ENCODE results near the gene MIGA2. TPM values are rescaled to one million over a fixed set of nuclear protein-coding genes. Genes with fewer than 3 reads are reported as not detected.

The MIGA2 gene
- total RNA-seq, 1 donor from 2014 or later, result 40.2 TPM

DNA sequence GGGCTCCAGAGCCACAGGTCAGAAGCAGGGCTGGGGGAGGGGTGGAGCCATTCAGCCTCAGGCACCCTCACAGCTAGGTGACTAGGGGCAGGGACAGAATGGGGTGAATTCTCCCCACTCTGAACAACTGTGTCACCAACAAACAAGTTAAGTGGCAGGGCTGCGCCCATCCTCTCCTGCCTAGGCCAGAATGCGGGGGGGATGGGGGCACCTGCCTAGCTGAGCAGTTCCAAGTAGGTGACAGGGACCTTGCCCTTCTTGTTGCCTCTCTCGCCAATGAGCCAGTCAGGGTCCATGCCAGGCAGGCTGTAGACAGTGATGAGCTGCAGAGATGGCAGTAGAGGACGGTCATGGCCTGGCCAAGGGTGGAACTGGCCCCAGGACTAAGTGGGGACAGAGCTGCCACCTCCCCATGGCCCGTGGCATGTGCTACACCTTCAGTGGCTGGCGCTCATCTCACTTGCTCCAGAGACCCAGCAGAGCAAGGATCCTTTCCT, 27.9 kb upstream of the MIGA2 start:
- Mint-ChIP-seq H3K4me3 (ENCODE audit: unreplicated experiment) (no peak overlapping the region), H3K36me3 (ENCODE audit: unreplicated experiment) (no peaks in the 10 kb centered on the region), H3K27me3 (ENCODE audit: unreplicated experiment) (peaks cover 15% of the 10 kb centered on the region), H3K9me3 (ENCODE audit: unreplicated experiment) (peaks cover 18% of the 10 kb centered on the region), H3K27ac (ENCODE audit: unreplicated experiment) (no peak overlapping the region), H3K4me1 (ENCODE audit: low read depth, unreplicated experiment) (peaks cover 39% of the 10 kb centered on the region)
- TF ChIP-seq, protein P1, sequence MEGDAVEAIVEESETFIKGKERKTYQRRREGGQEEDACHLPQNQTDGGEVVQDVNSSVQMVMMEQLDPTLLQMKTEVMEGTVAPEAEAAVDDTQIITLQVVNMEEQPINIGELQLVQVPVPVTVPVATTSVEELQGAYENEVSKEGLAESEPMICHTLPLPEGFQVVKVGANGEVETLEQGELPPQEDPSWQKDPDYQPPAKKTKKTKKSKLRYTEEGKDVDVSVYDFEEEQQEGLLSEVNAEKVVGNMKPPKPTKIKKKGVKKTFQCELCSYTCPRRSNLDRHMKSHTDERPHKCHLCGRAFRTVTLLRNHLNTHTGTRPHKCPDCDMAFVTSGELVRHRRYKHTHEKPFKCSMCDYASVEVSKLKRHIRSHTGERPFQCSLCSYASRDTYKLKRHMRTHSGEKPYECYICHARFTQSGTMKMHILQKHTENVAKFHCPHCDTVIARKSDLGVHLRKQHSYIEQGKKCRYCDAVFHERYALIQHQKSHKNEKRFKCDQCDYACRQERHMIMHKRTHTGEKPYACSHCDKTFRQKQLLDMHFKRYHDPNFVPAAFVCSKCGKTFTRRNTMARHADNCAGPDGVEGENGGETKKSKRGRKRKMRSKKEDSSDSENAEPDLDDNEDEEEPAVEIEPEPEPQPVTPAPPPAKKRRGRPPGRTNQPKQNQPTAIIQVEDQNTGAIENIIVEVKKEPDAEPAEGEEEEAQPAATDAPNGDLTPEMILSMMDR (IDR thresholded peaks at IDR 0.05; ENCODE audit: partially characterized antibody, unreplicated experiment), result no peak
- no peak for DNase-seq

DNA sequence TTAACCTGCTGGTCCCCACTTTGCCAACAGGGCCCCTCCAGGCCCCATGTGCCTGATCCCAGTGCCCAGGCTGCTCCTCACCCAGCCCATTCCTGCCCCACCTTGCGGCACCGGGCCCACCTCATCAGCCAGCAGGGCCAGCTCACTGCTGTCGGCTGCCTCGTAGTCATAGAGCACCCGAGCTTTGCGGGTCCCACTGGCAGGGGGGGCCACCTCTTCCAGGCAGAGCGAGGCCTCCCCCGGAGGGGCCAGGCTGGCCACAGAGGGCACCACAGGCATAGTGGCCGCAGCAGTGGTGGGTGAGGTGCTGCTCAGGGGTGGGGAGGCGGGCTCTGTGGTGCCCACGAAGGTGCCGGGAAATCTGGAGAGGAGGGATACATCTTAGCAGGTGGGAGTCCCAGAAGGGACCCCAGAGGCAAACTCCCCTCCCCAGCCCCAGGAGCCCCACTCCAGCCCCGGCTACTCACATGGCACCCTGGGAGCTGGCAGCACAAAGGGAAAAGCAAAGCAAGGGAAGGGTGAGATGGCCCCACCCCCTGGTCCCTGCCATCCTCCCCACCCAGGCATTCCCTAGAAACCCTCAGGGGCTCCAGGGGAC, 27.3 kb upstream of the MIGA2 start:
- H3K4me3 Mint-ChIP-seq (ENCODE audit: unreplicated experiment), result no peak overlapping the region
- no peak for DNase-seq
- no peaks in the 10 kb centered on the region for H3K36me3 Mint-ChIP-seq (ENCODE audit: unreplicated experiment)
- peaks cover 16% of the 10 kb centered on the region for H3K27me3 Mint-ChIP-seq (ENCODE audit: unreplicated experiment)
- H3K4me1 Mint-ChIP-seq (ENCODE audit: low read depth, unreplicated experiment), result peaks cover 43% of the 10 kb centered on the region
- TF ChIP-seq, protein P1 (IDR thresholded peaks at IDR 0.05; ENCODE audit: partially characterized antibody, unreplicated experiment), result no peak
- H3K27ac Mint-ChIP-seq (ENCODE audit: unreplicated experiment), result no peak overlapping the region
- peaks cover 15% of the 10 kb centered on the region for H3K9me3 Mint-ChIP-seq (ENCODE audit: unreplicated experiment)

DNA sequence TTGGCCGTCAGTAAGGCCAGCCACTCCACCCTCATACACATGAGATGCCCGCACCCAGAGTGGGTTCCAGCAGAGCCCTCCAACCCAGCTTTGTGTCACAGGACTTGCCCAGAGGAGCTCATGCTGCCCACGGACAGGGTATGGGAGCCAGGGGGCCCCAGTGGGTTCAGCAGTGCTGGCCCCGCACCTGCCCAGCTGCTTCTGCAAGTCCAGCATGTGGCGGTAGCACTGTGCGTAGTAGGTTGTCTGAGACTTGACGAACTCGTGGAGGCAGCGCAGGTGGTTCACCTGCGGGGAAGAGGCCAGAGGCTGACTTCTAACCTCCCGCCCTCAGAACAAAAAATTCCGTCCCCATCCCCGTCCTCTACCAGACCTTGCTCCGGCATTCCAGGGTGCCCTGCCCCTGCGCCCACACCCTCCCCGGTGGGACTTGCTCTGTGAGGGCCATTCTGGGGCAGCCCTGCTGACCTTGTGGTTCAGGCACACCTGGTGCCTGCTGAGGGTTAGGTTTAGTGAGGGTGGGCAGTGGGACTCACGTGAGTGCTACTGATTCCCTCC, 26.8 kb upstream of the MIGA2 start:
- DNase-seq, result no peak
- peaks cover 43% of the 10 kb centered on the region for H3K4me1 Mint-ChIP-seq (ENCODE audit: low read depth, unreplicated experiment)
- no peak overlapping the region for H3K4me3 Mint-ChIP-seq (ENCODE audit: unreplicated experiment)
- TF ChIP-seq, protein P1 (IDR thresholded peaks at IDR 0.05; ENCODE audit: partially characterized antibody, unreplicated experiment), result no peak
- H3K27ac Mint-ChIP-seq (ENCODE audit: unreplicated experiment), result no peak overlapping the region
- H3K36me3 Mint-ChIP-seq (ENCODE audit: unreplicated experiment), result no peaks in the 10 kb centered on the region
- H3K27me3 Mint-ChIP-seq (ENCODE audit: unreplicated experiment), result peaks cover 16% of the 10 kb centered on the region
- peaks cover 15% of the 10 kb centered on the region for H3K9me3 Mint-ChIP-seq (ENCODE audit: unreplicated experiment)

DNA sequence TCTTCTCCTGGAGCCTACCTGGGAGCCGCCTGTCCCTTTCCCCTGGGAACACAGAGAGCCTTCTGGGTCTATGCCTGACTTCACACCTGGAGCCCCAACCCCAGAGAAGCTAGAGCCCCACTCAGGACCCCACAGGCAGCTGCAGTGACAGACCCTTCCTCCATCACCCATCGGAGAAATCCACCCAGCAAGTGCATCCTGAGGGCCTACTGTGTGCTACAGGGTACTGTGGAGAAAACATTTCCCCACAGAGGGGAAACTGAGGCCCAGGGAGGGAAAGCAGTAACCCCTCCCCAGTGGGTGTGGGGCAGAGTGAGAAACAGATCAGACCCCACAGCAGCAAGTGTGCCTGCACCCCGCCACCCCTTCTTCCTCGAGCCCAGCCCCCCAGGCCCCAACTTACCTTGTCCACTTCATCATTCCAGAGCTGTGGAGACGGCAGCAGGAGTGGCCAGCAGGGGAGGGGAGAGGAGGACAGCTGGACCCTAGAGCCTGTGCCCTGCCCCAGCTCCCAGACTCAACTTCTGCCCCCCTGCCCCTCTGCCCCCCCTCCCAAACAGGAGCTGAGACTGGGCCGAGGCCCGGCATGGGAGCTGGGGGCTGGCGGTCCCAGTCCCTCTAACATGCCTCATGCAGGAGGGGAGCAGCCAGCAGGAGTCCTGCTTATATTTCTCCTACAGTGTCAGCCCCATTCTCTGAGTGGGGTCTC, 26.0 kb upstream of the MIGA2 start:
- Mint-ChIP-seq H3K27me3 (ENCODE audit: unreplicated experiment) (peaks cover 16% of the 10 kb centered on the region), H3K9me3 (ENCODE audit: unreplicated experiment) (peaks cover 15% of the 10 kb centered on the region), H3K4me1 (ENCODE audit: low read depth, unreplicated experiment) (peaks cover 47% of the 10 kb centered on the region), H3K36me3 (ENCODE audit: unreplicated experiment) (no peaks in the 10 kb centered on the region), H3K4me3 (ENCODE audit: unreplicated experiment) (no peak overlapping the region), H3K27ac (ENCODE audit: unreplicated experiment) (no peak overlapping the region)
- no peak for DNase-seq
- TF ChIP-seq, protein P1 (IDR thresholded peaks at IDR 0.05; ENCODE audit: partially characterized antibody, unreplicated experiment), result no peak

DNA sequence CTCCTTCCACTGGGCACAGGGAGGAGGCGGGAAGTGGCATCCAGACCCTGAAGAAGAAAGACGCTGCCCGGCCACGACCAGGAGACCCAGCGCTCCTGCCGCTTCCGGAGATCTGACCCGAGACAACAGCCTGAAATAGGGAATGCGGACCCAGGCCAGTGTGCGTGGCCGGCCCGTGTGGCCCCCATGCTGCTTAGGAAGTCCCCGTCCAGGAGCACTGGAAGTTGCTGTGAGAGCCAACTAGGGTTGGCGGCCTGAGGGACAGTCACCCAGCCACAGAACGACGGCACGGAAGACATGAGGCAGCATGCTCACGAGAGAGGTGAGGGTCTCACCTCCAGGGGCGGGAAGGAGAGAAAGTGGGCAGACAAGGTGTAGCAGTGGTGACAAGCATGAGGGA, 25.3 kb upstream of the MIGA2 start:
- Mint-ChIP-seq H3K9me3 (ENCODE audit: unreplicated experiment) (peaks cover 12% of the 10 kb centered on the region), H3K4me3 (ENCODE audit: unreplicated experiment) (peak overlapping the region; percentile 67), H3K27me3 (ENCODE audit: unreplicated experiment) (peaks cover 14% of the 10 kb centered on the region), H3K36me3 (ENCODE audit: unreplicated experiment) (no peaks in the 10 kb centered on the region), H3K4me1 (ENCODE audit: low read depth, unreplicated experiment) (peaks cover 44% of the 10 kb centered on the region), H3K27ac (ENCODE audit: unreplicated experiment) (peak overlapping the region; percentile 99)
- no peak for DNase-seq
- TF ChIP-seq, protein P1 (IDR thresholded peaks at IDR 0.05; ENCODE audit: partially characterized antibody, unreplicated experiment), result no peak
